ENCODE data around the gene BCCIP.

Gene BCCIP

GRCh38 chr10:125845617-125846016 is 22.3 kb downstream of the BCCIP start:
- Histone ChIP-seq H3K4me2 (ENCODE audit: low read depth, low read length, poor library complexity, severe bottlenecking) (no peak overlapping the region), H2AFZ (ENCODE audit: low read depth, low read length, severe bottlenecking) (no peak overlapping the region), H3F3A (ENCODE audit: insufficient read depth) (no peaks in the 10 kb centered on the region), H3K27ac (ENCODE audit: low read depth, low read length) (no peak overlapping the region), H3K79me2 (ENCODE audit: insufficient read depth, low read length) (no peaks in the 10 kb centered on the region), H3K9ac (ENCODE audit: low read length) (no peak overlapping the region), H3K4me3 (ENCODE audit: insufficient read depth, low read length, poor library complexity, severe bottlenecking) (no peak overlapping the region), H3K36me3 (ENCODE audit: low read length) (no peaks in the 10 kb centered on the region), H3K9me3 (ENCODE audit: insufficient read depth, low read length) (no peaks in the 10 kb centered on the region), H3K27me3 (ENCODE audit: low read length) (no peaks in the 10 kb centered on the region), H4K20me1 (ENCODE audit: low read depth, low read length) (no peaks in the 10 kb centered on the region), H3K9me2 (replicated peaks; ENCODE audit: insufficient read depth, low read length) (no peaks in the 10 kb centered on the region)
- no peak for TF ChIP-seq CTCF (IDR thresholded peaks at IDR 0.05; ENCODE audit: insufficient read depth, low read length, poor library complexity, severe bottlenecking)
- TF ChIP-seq EZH2phosphoT487 (conservative IDR thresholded peaks at IDR 0.05; ENCODE audit: low read length): no peak

- Histone ChIP-seq H3K9me2 (replicated peaks; ENCODE audit: insufficient read depth, low read length) (no peaks in the 10 kb centered on the region), H3K4me3 (ENCODE audit: insufficient read depth, low read length, poor library complexity, severe bottlenecking) (no peak overlapping the region), H3K36me3 (ENCODE audit: low read length) (no peaks in the 10 kb centered on the region), H3K9ac (ENCODE audit: low read length) (no peak overlapping the region), H2AFZ (ENCODE audit: low read depth, low read length, severe bottlenecking) (no peak overlapping the region), H3K4me2 (ENCODE audit: low read depth, low read length, poor library complexity, severe bottlenecking) (no peak overlapping the region), H3F3A (ENCODE audit: insufficient read depth) (no peaks in the 10 kb centered on the region), H3K79me2 (ENCODE audit: insufficient read depth, low read length) (no peaks in the 10 kb centered on the region), H3K27me3 (ENCODE audit: low read length) (no peaks in the 10 kb centered on the region), H3K27ac (ENCODE audit: low read depth, low read length) (no peak overlapping the region), H4K20me1 (ENCODE audit: low read depth, low read length) (no peaks in the 10 kb centered on the region), H3K9me3 (ENCODE audit: insufficient read depth, low read length) (no peaks in the 10 kb centered on the region)
- TF ChIP-seq CTCF (IDR thresholded peaks at IDR 0.05; ENCODE audit: insufficient read depth, low read length, poor library complexity, severe bottlenecking) (no peak), EZH2phosphoT487 (conservative IDR thresholded peaks at IDR 0.05; ENCODE audit: low read length) (no peak)
These were observed 23.5 kb downstream of the BCCIP start for GRCh38 chr10:125846894-125847293.

GRCh38 chr10:125848371-125848770 is 25.0 kb downstream of the BCCIP start:
- no peak overlapping the region for H3K4me3 ChIP-seq (ENCODE audit: insufficient read depth, low read length, poor library complexity, severe bottlenecking)
- H2AFZ ChIP-seq (ENCODE audit: low read depth, low read length, severe bottlenecking): no peak overlapping the region
- no peaks in the 10 kb centered on the region for H4K20me1 ChIP-seq (ENCODE audit: low read depth, low read length)
- H3K9me3 ChIP-seq (ENCODE audit: insufficient read depth, low read length): no peaks in the 10 kb centered on the region
- H3K9ac ChIP-seq (ENCODE audit: low read length): no peak overlapping the region
- no peaks in the 10 kb centered on the region for H3K36me3 ChIP-seq (ENCODE audit: low read length)
- H3K79me2 ChIP-seq (ENCODE audit: insufficient read depth, low read length): no peaks in the 10 kb centered on the region
- no peak overlapping the region for H3K4me2 ChIP-seq (ENCODE audit: low read depth, low read length, poor library complexity, severe bottlenecking)
- H3K27ac ChIP-seq (ENCODE audit: low read depth, low read length): no peak overlapping the region
- H3K9me2 ChIP-seq (replicated peaks; ENCODE audit: insufficient read depth, low read length): no peaks in the 10 kb centered on the region
- H3F3A ChIP-seq (ENCODE audit: insufficient read depth): no peaks in the 10 kb centered on the region
- no peak for TF ChIP-seq CTCF (IDR thresholded peaks at IDR 0.05; ENCODE audit: insufficient read depth, low read length, poor library complexity, severe bottlenecking)
- TF ChIP-seq EZH2phosphoT487 (conservative IDR thresholded peaks at IDR 0.05; ENCODE audit: low read length): no peak
- no peaks in the 10 kb centered on the region for H3K27me3 ChIP-seq (ENCODE audit: low read length)

Measured in SU-DHL-6 (cell line).